Transverse colon (tissue), 4 donors: ENCODE data around the gene TTYH3. TPM values are rescaled to one million over a fixed set of nuclear protein-coding genes. Genes with fewer than 3 reads are reported as not detected.

Experiments used
- DNase-seq: peaks from one replicate; pipeline ENCODE4 v3.0.0-alpha.2; 2019
- H3K27ac ChIP-seq, 4 donors: fragments of 200-600 bp; sonication (generic); 2 replicates each; pipeline ENCODE4 v1.5.1; 2016 to 2018; ENCODE audit warnings: inconsistent platforms in 4 of 4
- H3K27me3 ChIP-seq: fragments of 200-600 bp; sonication (generic); 2 replicates; pipeline ENCODE4 v1.5.1; 2017; ENCODE audit warnings: inconsistent platforms
- H3K36me3 ChIP-seq, 4 donors: fragments of 200-600 bp; sonication (generic); 2 replicates each; pipeline ENCODE4 v1.5.1; 2017 to 2019; ENCODE audit warnings: inconsistent platforms in 4 of 4
- H3K4me1 ChIP-seq, 4 donors: fragments of 200-600 bp; sonication (generic); 2 replicates each; pipeline ENCODE4 v1.5.1; 2017 to 2020; ENCODE audit warnings: inconsistent platforms in 4 of 4
- H3K4me3 ChIP-seq, 4 donors: fragments of 200-600 bp; sonication (generic); 1 replicate in 1 of 4; 2 replicates in 3 of 4; pipeline versions ENCODE4 v1.5.1 to v1.6.1; 2017 to 2019; ENCODE audit warnings: inconsistent platforms in 4 of 4
- H3K9me3 ChIP-seq, 2 donors: fragments of 200-600 bp; sonication (generic); 2 replicates each; pipeline ENCODE4 v1.5.1; 2017 to 2019; ENCODE audit warnings: inconsistent platforms in 2 of 2
- EP300 ChIP-seq: sonication (generic); formaldehyde crosslinking; IDR thresholded peaks from one replicate; pipeline ENCODE4 v1.6.1; 2017; ENCODE audit warnings: antibody characterized with exemption, low read depth
- POLR2A ChIP-seq: fragments of 450-650 bp; IDR thresholded peaks from one replicate; pipeline ENCODE4 v1.6.1; 2016; ENCODE audit warnings: antibody characterized with exemption, mild to moderate bottlenecking, moderate library complexity
- POLR2AphosphoS5 ChIP-seq, 3 donors: sonication (generic); formaldehyde crosslinking; IDR thresholded peaks; one replicate each; pipeline ENCODE4 v1.6.1; 2016; ENCODE audit warnings: antibody characterized with exemption in 3 of 3
- WGBS, 2 donors: methylation state at CpG; one replicate each; pipeline ENCODE4 v1.1.5; 2018; ENCODE audit warnings: low coverage in 1 of 2; 5-methylcytosine and 5-hydroxymethylcytosine counted together
- in situ Hi-C, 4 donors: fragments of 200-750 bp; cut with MboI; loops; one replicate each; pipeline versions ENCODE4 v1.15.0 to v1.15.1; 2017; ENCODE audit warnings: low sequenced_read_pairs in 3 of 4, low pct_ligation_motif_present in 1 of 4, low pct_unique_long_range_greater_than_20kb in 1 of 4
- intact Hi-C: fragments of 100-400 bp; cut with DNase I; formaldehyde crosslinking; loops from one replicate; pipeline ENCODE4 v1.15.1; 2023; ENCODE audit warnings: low total_unique reads
- total RNA-seq, 4 donors: library from RNA; depleted of rRNA; stranded (reverse); fragments of >200 nt; gene quantifications; one replicate each; pipeline ENCODE4 v1.1.0, GENCODE V29; 2016
- TF ChIP-seq, protein P1 (sequence below), 5 experiments: fragments of 200-600 bp in 3 of 5; fragments of 450-650 bp in 2 of 5; sonication (generic) in 3 of 5; IDR thresholded peaks; 1 replicate in 2 of 5; 2 replicates in 3 of 5; pipeline ENCODE4 v1.5.1; 2016 to 2017; ENCODE audit warnings: antibody characterized with exemption in 5 of 5, inconsistent platforms in 3 of 5, mild to moderate bottlenecking in 2 of 5, moderate library complexity in 1 of 5

The TTYH3 gene, protein sequence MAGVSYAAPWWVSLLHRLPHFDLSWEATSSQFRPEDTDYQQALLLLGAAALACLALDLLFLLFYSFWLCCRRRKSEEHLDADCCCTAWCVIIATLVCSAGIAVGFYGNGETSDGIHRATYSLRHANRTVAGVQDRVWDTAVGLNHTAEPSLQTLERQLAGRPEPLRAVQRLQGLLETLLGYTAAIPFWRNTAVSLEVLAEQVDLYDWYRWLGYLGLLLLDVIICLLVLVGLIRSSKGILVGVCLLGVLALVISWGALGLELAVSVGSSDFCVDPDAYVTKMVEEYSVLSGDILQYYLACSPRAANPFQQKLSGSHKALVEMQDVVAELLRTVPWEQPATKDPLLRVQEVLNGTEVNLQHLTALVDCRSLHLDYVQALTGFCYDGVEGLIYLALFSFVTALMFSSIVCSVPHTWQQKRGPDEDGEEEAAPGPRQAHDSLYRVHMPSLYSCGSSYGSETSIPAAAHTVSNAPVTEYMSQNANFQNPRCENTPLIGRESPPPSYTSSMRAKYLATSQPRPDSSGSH
- 10 to 100 TPM; 11.2 to 43.6 (median 23.0) TPM for total RNA-seq

DNA sequence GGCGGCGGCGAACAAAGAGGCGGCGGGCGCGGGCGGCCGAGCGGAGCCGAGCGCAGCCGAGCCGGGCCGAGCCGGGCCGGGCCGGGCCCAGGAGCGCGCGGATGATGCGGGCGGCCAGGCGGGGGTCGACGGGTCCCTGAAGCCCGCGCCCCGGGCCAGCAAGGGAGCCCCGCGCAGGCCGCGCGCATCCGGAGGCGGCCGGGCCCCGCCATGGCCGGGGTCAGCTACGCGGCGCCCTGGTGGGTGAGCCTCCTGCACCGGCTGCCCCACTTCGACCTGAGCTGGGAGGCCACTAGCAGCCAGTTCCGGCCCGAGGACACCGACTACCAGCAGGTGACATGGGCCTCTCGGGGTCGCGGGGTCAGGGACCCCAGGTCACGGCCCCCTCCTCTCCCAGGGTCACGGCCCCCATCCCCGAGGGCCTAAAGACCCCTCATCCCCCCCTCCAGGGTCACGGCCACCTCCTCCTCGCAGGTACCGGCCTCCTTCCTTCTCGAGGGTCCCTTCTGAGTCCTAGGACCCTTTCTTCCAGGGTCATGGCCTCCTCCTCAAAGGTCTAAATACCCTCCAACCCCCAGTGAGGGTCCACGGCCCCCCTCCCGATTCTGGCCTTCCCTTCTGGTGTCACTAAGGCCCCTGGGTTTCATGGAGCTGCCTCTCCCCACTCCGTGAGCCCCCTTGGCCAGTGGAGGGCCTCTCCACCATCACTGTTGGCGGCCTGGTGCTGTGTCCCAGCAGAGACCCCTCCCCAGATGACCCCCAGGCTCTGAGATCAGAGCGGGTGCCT, at the start of gene TTYH3:
Gene TTYH3, plus strand, starts transcription at position 41 of the 787 bp plus-strand sequence. Its CDS starts 170 bp downstream, at position 211.
- Histone ChIP-seq H3K27ac (peak within 1 kb of the TSS; percentile 83 to 90 (median 88)), H3K9me3 (no peaks in the 10 kb centered on the region), H3K27me3 (no peaks in the 10 kb centered on the region), H3K36me3 (no peaks in the 10 kb centered on the region), H3K4me3 (peak within 1 kb of the TSS; percentile 81 to 83 (median 82)), H3K4me1 (peaks cover 12 to 54% (median 45%) of the 10 kb centered on the region in 4 donors)
- intact Hi-C loops (no loop called here), in situ Hi-C loops (no loop called here)
- no peak for DNase-seq
- 1% methylated on average over 12 of the region's 62 CpGs; no CpG with 5 or more reads in 1 of the 2 donors for WGBS, 2 donors
- TF ChIP-seq POLR2AphosphoS5 (IDR thresholded peaks at IDR 0.05) = no peak
- TF ChIP-seq POLR2A = no peak
- TF ChIP-seq EP300 = no peak
- TF ChIP-seq, protein P1, sequence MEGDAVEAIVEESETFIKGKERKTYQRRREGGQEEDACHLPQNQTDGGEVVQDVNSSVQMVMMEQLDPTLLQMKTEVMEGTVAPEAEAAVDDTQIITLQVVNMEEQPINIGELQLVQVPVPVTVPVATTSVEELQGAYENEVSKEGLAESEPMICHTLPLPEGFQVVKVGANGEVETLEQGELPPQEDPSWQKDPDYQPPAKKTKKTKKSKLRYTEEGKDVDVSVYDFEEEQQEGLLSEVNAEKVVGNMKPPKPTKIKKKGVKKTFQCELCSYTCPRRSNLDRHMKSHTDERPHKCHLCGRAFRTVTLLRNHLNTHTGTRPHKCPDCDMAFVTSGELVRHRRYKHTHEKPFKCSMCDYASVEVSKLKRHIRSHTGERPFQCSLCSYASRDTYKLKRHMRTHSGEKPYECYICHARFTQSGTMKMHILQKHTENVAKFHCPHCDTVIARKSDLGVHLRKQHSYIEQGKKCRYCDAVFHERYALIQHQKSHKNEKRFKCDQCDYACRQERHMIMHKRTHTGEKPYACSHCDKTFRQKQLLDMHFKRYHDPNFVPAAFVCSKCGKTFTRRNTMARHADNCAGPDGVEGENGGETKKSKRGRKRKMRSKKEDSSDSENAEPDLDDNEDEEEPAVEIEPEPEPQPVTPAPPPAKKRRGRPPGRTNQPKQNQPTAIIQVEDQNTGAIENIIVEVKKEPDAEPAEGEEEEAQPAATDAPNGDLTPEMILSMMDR (IDR thresholded peaks at IDR 0.05) = no peak

DNA sequence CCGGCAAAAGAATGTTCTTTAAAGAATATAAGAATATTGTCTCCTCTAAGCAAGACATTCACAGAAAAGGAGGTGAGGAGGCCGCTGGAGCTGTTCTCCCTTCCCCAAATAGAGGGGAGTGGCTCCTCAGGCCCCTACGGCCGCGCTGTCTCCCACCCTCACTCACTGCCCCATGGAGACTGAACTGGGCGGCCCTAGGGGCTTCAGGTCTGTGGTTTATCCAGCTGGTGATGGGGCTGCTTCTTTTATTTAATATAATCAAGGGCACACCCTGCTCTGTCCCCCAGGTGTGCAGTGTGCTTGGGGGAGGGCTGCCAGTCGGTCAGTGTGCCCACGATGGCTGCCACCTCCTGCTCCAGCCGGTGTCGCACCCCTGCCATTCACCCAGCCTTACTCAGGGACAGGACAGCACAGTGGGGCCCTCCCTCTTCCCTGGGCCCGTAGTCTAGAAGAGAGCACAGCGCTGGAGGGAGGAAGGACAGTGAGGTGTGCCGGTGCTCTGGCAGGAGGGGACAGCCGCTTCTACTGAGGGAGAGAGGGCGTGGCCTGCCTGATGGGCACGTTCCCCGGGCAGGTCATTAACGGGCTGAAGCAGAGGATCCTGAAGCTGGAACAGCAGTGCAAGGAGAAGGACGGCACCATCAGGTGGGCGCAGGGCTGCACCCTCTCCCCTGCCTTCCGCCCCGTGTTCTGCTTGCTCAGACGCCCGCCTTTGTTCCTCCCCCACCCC, 49.6 kb upstream of the TTYH3 start:
- H3K9me3 ChIP-seq = no peaks in the 10 kb centered on the region
- DNase-seq = no peak
- intact Hi-C loops (no loop called here), in situ Hi-C loops (no loop called here)
- no peak overlapping the region for H3K27ac ChIP-seq
- TF ChIP-seq EP300 (no peak), POLR2AphosphoS5 (IDR thresholded peaks at IDR 0.05) (no peak), POLR2A (no peak)
- TF ChIP-seq, protein P1 (IDR thresholded peaks at IDR 0.05) = no peak
- peaks cover 0 to 17% (median 3%) of the 10 kb centered on the region in 4 donors for H3K36me3 ChIP-seq
- 75 to 77% methylated on average over 11 to 23 of the region's 24 CpGs for WGBS, 2 donors
- no peaks in the 10 kb centered on the region for H3K27me3 ChIP-seq
- no peaks in the 10 kb centered on the region for H3K4me1 ChIP-seq
- no peak overlapping the region for H3K4me3 ChIP-seq

DNA sequence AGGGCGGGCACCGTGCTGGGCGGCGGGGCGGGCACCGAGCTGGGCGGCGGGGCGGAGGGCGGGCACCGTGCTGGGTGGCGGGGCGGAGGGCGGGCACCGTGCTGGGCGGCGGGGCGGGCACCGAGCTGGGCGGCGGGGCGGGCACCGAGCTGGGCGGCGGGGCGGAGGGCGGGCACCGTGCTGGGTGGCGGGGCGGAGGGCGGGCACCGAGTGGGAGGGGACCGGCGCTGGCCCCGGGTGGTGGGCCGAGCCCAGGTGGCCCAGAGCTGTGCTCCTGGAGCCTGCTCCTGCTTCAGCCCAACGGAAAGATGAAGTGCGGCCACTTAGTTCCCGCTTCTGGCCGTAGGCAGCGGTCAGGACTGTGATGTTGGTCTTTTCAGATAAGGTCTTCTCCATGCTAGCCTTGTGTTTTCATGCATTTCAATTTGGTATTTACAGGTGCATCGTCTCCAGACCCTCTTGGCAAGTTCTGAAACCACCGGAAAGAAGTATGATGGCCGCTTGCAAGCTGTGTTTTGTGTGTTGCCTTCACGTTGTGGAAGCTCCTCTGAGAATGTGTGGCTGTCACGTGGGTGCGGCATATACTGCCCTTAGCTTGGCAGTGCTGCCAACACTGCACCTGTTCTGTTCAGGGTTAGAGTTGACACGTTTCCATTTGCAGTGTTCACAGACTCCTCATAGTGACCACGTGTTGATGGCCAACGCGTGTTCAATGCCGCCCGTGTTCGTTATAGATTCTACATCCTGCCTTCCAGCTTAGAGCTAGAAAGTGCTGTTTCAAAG, 47.8 kb upstream of the TTYH3 start:
- whole genome bisulfite sequencing, 2 donors = 95% methylated on average over 6 to 22 of the region's 54 CpGs
- no peak for DNase-seq
- TF ChIP-seq POLR2AphosphoS5 (IDR thresholded peaks at IDR 0.05) (no peak), POLR2A (no peak), EP300 (no peak)
- TF ChIP-seq, protein P1 (IDR thresholded peaks at IDR 0.05) = no peak
- H3K27me3 ChIP-seq = no peaks in the 10 kb centered on the region
- intact Hi-C loops = no loop called here
- peaks cover 0 to 17% (median 6%) of the 10 kb centered on the region in 4 donors for H3K36me3 ChIP-seq
- H3K4me1 ChIP-seq = no peaks in the 10 kb centered on the region
- in situ Hi-C loops = no loop called here
- no peak overlapping the region for H3K27ac ChIP-seq
- no peak overlapping the region for H3K4me3 ChIP-seq
- no peaks in the 10 kb centered on the region for H3K9me3 ChIP-seq
